SK-N-SH (cell line): Measurements from ENCODE around the gene UGT2A1. TPM values are rescaled to one million over a fixed set of nuclear protein-coding genes. Genes with fewer than 3 reads are reported as not detected.

Source experiments
- CTCF ChIA-PET: fragments of 300-600, 350-600 bp; formaldehyde crosslinking; extraction: SDS; loops from one replicate; lab custom pipeline; 2021; lab: Yijun Ruan, JAX
- POLR2A ChIA-PET: fragments of 350-600 bp; sonication (Branson Sonifier 250); formaldehyde crosslinking; extraction: SDS; loops from one replicate; lab custom pipeline; 2020; ENCODE audit warnings: antibody characterized with exemption, inconsistent platforms; lab: Yijun Ruan, JAX
- DNase-seq: peaks from one replicate; pipeline ENCODE4 v3.0.0; 2012
- H2AFZ ChIP-seq: fragments of 200-600 bp; sonication (generic); 2 replicates; pipeline ENCODE4 v1.8.1; 2016; ENCODE audit warnings: antibody characterized with exemption, mild to moderate bottlenecking, low read depth
- H3F3A ChIP-seq: fragments of 200-600 bp; sonication (generic); replicated peaks from 2 replicates; pipeline ENCODE3; 2016; ENCODE audit warnings: antibody characterized with exemption, mild to moderate bottlenecking; ENCODE audit not compliant: insufficient read depth
- H3K27ac ChIP-seq, 2 experiments: fragments of 200-500 bp in 1 of 2; fragments of 200-600 bp in 1 of 2; sonication (Bioruptor generic) in 1 of 2; sonication (generic), shearing (Covaris generic) in 1 of 2; 2 replicates each; pipeline versions ENCODE4 v1.5.1 to v1.6.1; 2014 to 2016; ENCODE audit warnings: low read depth in 2 of 2, inconsistent platforms in 1 of 2, low read length in 1 of 2, mild to moderate bottlenecking in 1 of 2, mixed read lengths in 1 of 2
- H3K27me3 ChIP-seq: fragments of 200-600 bp; sonication (generic), shearing (Covaris generic); 2 replicates; pipeline ENCODE4 v1.6.1; 2016; ENCODE audit warnings: mixed run types; ENCODE audit not compliant: insufficient read depth
- H3K36me3 ChIP-seq, 2 experiments: fragments of 200-500 bp in 1 of 2; fragments of 200-600 bp in 1 of 2; sonication (Bioruptor generic) in 1 of 2; sonication (generic) in 1 of 2; replicated peaks in 1 of 2; 2 replicates each; pipeline versions ENCODE3 to v1.5.1; 2014 to 2016; ENCODE audit warnings: low read length in 1 of 2, mild to moderate bottlenecking in 1 of 2; ENCODE audit not compliant: insufficient read depth in 2 of 2, control insufficient read depth in 1 of 2
- H3K4me1 ChIP-seq, 2 experiments: fragments of 200-500 bp in 1 of 2; fragments of 200-600 bp in 1 of 2; sonication (Bioruptor generic) in 1 of 2; sonication (generic), shearing (Covaris generic) in 1 of 2; 2 replicates each; pipeline versions ENCODE4 v1.5.1 to v1.6.1; 2014 to 2016; ENCODE audit warnings: low read depth in 1 of 2, low read length in 1 of 2, mixed run types in 1 of 2; ENCODE audit not compliant: insufficient read depth in 2 of 2, control insufficient read depth in 1 of 2
- H3K4me2 ChIP-seq: fragments of 200-600 bp; sonication (generic), shearing (Covaris generic); 2 replicates; pipeline ENCODE4 v1.6.1; 2017; ENCODE audit warnings: mixed run types
- H3K4me3 ChIP-seq, 2 experiments: fragments of 200-500 bp in 1 of 2; fragments of 200-600 bp in 1 of 2; sonication (Bioruptor generic) in 1 of 2; sonication (generic), shearing (Covaris generic) in 1 of 2; 2 replicates each; pipeline versions ENCODE4 v1.5.1 to v1.8.1; 2014 to 2016; ENCODE audit warnings: low read depth in 2 of 2, inconsistent platforms in 1 of 2, low read length in 1 of 2, mild to moderate bottlenecking in 1 of 2, mixed read lengths in 1 of 2, moderate library complexity in 1 of 2
- H3K79me2 ChIP-seq: fragments of 200-600 bp; sonication (generic); 2 replicates; pipeline ENCODE4 v1.8.1; 2017; ENCODE audit warnings: mild to moderate bottlenecking; ENCODE audit not compliant: insufficient read depth
- H3K9ac ChIP-seq: fragments of 200-600 bp; sonication (generic); 2 replicates; pipeline ENCODE4 v1.6.1; 2017; ENCODE audit warnings: mixed run types
- H3K9me2 ChIP-seq: fragments of 200-600 bp; sonication (generic); 2 replicates; pipeline ENCODE4 v1.6.1; 2017; ENCODE audit warnings: mixed run types
- H3K9me3 ChIP-seq: fragments of 200-600 bp; sonication (generic); 2 replicates; pipeline ENCODE4 v1.6.1; 2017; ENCODE audit warnings: mixed run types, mild to moderate bottlenecking, moderate library complexity
- H4K20me1 ChIP-seq: fragments of 200-600 bp; sonication (generic); 2 replicates; pipeline ENCODE4 v1.6.1; 2017; ENCODE audit warnings: mild to moderate bottlenecking, mixed run types; ENCODE audit not compliant: insufficient read depth
- ELF1 ChIP-seq: IDR thresholded peaks from 2 replicates; pipeline ENCODE4 v1.4.0; 2012
- EP300 ChIP-seq, 2 experiments: IDR thresholded peaks; 2 replicates each; pipeline versions ENCODE4 v1.4.0 to v1.6.1; 2012; ENCODE audit warnings: borderline replicate concordance in 1 of 2, low read depth in 1 of 2, low read length in 1 of 2
- EZH2phosphoT487 ChIP-seq: fragments of 200-600 bp; sonication (generic); IDR thresholded peaks from 2 replicates; pipeline ENCODE4 v1.6.1; 2017; ENCODE audit warnings: low read depth, mixed run types, mild to moderate bottlenecking, antibody characterized with exemption, moderate library complexity, borderline replicate concordance
- FOXJ3 ChIP-seq: sonication (generic); formaldehyde crosslinking; IDR thresholded peaks from 2 replicates; pipeline ENCODE4 v1.5.1; 2020; ENCODE audit warnings: mild to moderate bottlenecking, missing genetic modification reagents
- FOXM1 ChIP-seq: IDR thresholded peaks from 2 replicates; pipeline ENCODE4 v1.4.0; 2012; ENCODE audit warnings: low read depth, mild to moderate bottlenecking
- GATA2 ChIP-seq: sonication (generic); formaldehyde crosslinking; IDR thresholded peaks from 2 replicates; pipeline ENCODE4 v1.5.0; 2020; ENCODE audit warnings: mild to moderate bottlenecking, missing genetic modification reagents
- JUND ChIP-seq: IDR thresholded peaks from 2 replicates; pipeline ENCODE4 v1.4.0; 2012
- MXI1 ChIP-seq: IDR thresholded peaks from 2 replicates; pipeline ENCODE4 v1.6.1; 2012; ENCODE audit warnings: mild to moderate bottlenecking, low read depth, low read length, improper control_type of control experiment
- NFIC ChIP-seq: IDR thresholded peaks from 2 replicates; pipeline ENCODE4 v1.4.0; 2012; ENCODE audit warnings: borderline replicate concordance
- NRF1 ChIP-seq: IDR thresholded peaks from 2 replicates; pipeline ENCODE4 v1.6.1; 2012; ENCODE audit warnings: low read depth, mild to moderate bottlenecking, low read length
- POLR2AphosphoS5 ChIP-seq: IDR thresholded peaks from 2 replicates; pipeline ENCODE4 v1.6.1; 2012; ENCODE audit warnings: low read depth, low read length
- RAD21 ChIP-seq: IDR thresholded peaks from 2 replicates; pipeline ENCODE4 v1.6.1; 2012; ENCODE audit warnings: mild to moderate bottlenecking, low read length
- RXRA ChIP-seq: IDR thresholded peaks from 2 replicates; pipeline ENCODE4 v1.4.0; 2012; ENCODE audit warnings: low read depth, mild to moderate bottlenecking, borderline replicate concordance
- SIN3A ChIP-seq: IDR thresholded peaks from 2 replicates; pipeline ENCODE4 v1.6.1; 2012; ENCODE audit warnings: low read depth, mild to moderate bottlenecking, low read length, moderate library complexity, borderline replicate concordance
- SMC3 ChIP-seq: IDR thresholded peaks from 2 replicates; pipeline ENCODE4 v1.6.1; 2012; ENCODE audit warnings: low read depth, low read length, improper control_type of control experiment
- TAF1 ChIP-seq: IDR thresholded peaks from 2 replicates; pipeline ENCODE4 v1.6.1; 2012; ENCODE audit warnings: low read depth, mild to moderate bottlenecking, low read length, moderate library complexity, borderline replicate concordance
- WGBS: methylation state at CpG from one replicate; pipeline ENCODE4 v1.1.6; 2017; ENCODE audit warnings: low lambda C conversion rate; 5-methylcytosine and 5-hydroxymethylcytosine counted together
- polyA plus RNA-seq, 3 experiments: library from polyadenylated mRNA; depleted of rRNA; stranded (reverse); fragments of >200 nt; gene quantifications; 2 replicates each; pipeline ENCODE4 v1.2.3, GENCODE V29; 2012
- TF ChIP-seq, protein P1 (sequence below): IDR thresholded peaks from 2 replicates; pipeline ENCODE4 v1.4.0; 2012; ENCODE audit warnings: low read depth, borderline replicate concordance
- TF ChIP-seq, protein P2 (sequence below): IDR thresholded peaks from 2 replicates; pipeline ENCODE4 v1.4.0; 2012; ENCODE audit warnings: low read depth
- TF ChIP-seq, protein P3 (sequence below): fragments of 150-350 bp; IDR thresholded peaks from 2 replicates; pipeline ENCODE4 v1.6.1; 2017; ENCODE audit warnings: antibody characterized with exemption, low read length, low read depth, borderline replicate concordance
- TF ChIP-seq, protein P4 (sequence below): fragments of 150-350 bp; IDR thresholded peaks from 2 replicates; pipeline ENCODE4 v1.6.1; 2016; ENCODE audit warnings: mild to moderate bottlenecking, low read depth, low read length

The UGT2A1 gene
- polyA plus RNA-seq, 1 of the 3 experiments (the other 2 are of a cell fraction) = 0.10 TPM

DNA sequence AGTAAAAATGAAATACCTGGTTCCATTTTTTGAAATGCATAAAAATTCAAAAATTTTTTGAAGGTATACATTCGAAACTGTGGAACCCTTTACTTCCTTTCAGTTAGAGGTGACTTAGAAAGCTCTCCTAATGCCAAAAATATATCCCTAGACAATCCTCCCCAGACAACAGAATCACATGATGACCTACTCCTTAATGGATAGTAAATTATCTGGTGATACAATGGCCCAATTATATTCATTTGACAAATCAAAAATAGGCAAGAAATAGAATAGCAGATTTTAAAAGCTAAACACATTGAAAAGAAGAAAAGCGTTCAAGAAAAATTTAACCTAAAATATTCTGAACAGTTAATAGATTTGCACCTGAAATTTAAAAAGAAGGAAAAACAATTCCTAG is 10.1 kb downstream of the UGT2A1 start (continued):
- TF ChIP-seq, protein P1, sequence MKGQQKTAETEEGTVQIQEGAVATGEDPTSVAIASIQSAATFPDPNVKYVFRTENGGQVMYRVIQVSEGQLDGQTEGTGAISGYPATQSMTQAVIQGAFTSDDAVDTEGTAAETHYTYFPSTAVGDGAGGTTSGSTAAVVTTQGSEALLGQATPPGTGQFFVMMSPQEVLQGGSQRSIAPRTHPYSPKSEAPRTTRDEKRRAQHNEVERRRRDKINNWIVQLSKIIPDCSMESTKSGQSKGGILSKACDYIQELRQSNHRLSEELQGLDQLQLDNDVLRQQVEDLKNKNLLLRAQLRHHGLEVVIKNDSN = no peak
- TF ChIP-seq FOXM1 (no peak), NFIC (no peak), SMC3 (no peak)

DNA sequence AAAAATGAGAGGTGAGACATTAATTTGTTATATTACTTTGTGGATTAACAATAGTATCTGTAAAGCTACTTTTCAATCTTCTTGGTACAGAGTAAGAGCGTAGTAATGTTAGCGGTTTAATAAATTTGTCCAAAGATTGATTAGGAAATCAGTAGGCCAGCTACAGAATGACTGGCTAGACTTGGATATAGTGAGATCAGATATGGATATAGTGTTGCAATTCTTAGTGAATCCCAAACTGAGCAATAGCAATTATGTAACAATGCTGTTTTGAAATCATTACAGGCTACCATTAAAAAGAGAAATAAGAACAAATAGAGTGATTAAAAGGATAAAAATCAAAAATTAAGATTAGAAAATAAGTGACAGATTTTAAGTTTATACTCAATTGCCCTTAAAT is 12.8 kb downstream of the UGT2A1 start:
- no peaks in the 10 kb centered on the region for H4K20me1 ChIP-seq
- no peaks in the 10 kb centered on the region for H3K4me1 ChIP-seq
- H2AFZ ChIP-seq = no peak overlapping the region
- H3K9ac ChIP-seq = no peak overlapping the region
- DNase-seq = no peak
- H3K36me3 ChIP-seq = no peaks in the 10 kb centered on the region
- WGBS = 34% methylated on average over 2 of the region's 2 CpGs
- no peaks in the 10 kb centered on the region for H3K79me2 ChIP-seq
- H3K27ac ChIP-seq = no peak overlapping the region
- TF ChIP-seq EZH2phosphoT487 (no peak), POLR2AphosphoS5 (no peak), EP300 (IDR thresholded peaks at IDR 0.05; ENCODE audit: borderline replicate concordance in 1 of 2, low read depth in 1 of 2, low read length in 1 of 2) (no peak), RXRA (no peak), NFIC (no peak)
- TF ChIP-seq, protein P2, sequence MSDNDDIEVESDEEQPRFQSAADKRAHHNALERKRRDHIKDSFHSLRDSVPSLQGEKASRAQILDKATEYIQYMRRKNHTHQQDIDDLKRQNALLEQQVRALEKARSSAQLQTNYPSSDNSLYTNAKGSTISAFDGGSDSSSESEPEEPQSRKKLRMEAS = no peak
- TF ChIP-seq, protein P3, sequence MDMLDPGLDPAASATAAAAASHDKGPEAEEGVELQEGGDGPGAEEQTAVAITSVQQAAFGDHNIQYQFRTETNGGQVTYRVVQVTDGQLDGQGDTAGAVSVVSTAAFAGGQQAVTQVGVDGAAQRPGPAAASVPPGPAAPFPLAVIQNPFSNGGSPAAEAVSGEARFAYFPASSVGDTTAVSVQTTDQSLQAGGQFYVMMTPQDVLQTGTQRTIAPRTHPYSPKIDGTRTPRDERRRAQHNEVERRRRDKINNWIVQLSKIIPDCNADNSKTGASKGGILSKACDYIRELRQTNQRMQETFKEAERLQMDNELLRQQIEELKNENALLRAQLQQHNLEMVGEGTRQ = no peak
- TF ChIP-seq, protein P1 = no peak
- TF ChIP-seq, protein P4, sequence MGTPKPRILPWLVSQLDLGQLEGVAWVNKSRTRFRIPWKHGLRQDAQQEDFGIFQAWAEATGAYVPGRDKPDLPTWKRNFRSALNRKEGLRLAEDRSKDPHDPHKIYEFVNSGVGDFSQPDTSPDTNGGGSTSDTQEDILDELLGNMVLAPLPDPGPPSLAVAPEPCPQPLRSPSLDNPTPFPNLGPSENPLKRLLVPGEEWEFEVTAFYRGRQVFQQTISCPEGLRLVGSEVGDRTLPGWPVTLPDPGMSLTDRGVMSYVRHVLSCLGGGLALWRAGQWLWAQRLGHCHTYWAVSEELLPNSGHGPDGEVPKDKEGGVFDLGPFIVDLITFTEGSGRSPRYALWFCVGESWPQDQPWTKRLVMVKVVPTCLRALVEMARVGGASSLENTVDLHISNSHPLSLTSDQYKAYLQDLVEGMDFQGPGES = no peak
- TF ChIP-seq, all 33 proteins: peak for 0
- H3K9me2 ChIP-seq = no peaks in the 10 kb centered on the region
- ChIA-PET POLR2A (no interaction called here), CTCF (no interaction called here)
- H3K27me3 ChIP-seq = no peaks in the 10 kb centered on the region
- H3K4me2 ChIP-seq = no peak overlapping the region
- no peaks in the 10 kb centered on the region for H3F3A ChIP-seq
- H3K4me3 ChIP-seq = no peak overlapping the region
- no peaks in the 10 kb centered on the region for H3K9me3 ChIP-seq

DNA sequence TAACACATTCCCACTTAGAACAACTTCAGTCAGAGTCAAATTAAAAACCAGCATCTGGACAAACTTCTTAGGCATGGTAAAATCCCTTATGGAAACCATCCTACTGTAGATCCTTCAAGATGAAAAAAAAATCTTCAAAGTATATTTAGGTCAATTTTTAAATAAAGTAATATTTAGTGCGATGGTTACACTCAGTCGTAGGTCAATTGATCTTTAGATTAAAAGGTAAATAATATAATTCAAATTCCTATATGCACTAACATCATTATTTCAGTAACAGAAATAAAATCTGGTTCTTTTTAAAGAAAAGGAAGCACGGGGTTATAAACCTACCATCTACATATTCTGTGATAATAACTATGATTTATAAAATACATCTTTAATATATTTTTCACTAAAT is 13.5 kb downstream of the UGT2A1 start, which contains the start of gene UGT2A2:
Gene UGT2A2, minus strand, starts transcription at position 101 of the 400 bp plus-strand sequence. Its CDS starts 2 bp downstream, at position 99.
- Histone ChIP-seq H3K9me2 (no peaks in the 10 kb centered on the region), H3K79me2 (no peaks in the 10 kb centered on the region), H3K27ac (no peak within 1 kb of the TSS), H3K27me3 (no peaks in the 10 kb centered on the region), H3K4me3 (no peak within 1 kb of the TSS), H3K4me1 (no peaks in the 10 kb centered on the region), H3K9me3 (no peaks in the 10 kb centered on the region), H3K4me2 (no peak within 1 kb of the TSS), H4K20me1 (no peaks in the 10 kb centered on the region), H3K36me3 (no peaks in the 10 kb centered on the region), H3K9ac (no peak within 1 kb of the TSS), H3F3A (no peaks in the 10 kb centered on the region), H2AFZ (no peak within 1 kb of the TSS)
- WGBS = 26% methylated on average over 3 of the region's 3 CpGs
- DNase-seq = no peak
- CTCF ChIA-PET = no interaction called here
- POLR2A ChIA-PET = no interaction called here
- TF ChIP-seq ELF1 = no peak
- TF ChIP-seq NRF1 = no peak
- no peak for TF ChIP-seq MXI1
- TF ChIP-seq JUND = no peak
- no peak for TF ChIP-seq SIN3A
- TF ChIP-seq POLR2AphosphoS5 = no peak
- no peak for TF ChIP-seq RXRA
- no peak for TF ChIP-seq TAF1
- TF ChIP-seq FOXJ3 = no peak
- no peak for TF ChIP-seq GATA2 (CRISPR knock-in tag)
- no peak for TF ChIP-seq RAD21
